ENCODE data around the gene IFNA1.
"Not testable (repeated sequence)": the region's sequence is repeated elsewhere in the genome, so short reads cannot be mapped to it uniquely, and the experiment has no call there.

The IFNA1 gene

GRCh38 chr9:21435015-21435383 lies 5.2 kb upstream of the IFNA1 start:
- H3K4me3 ChIP-seq, H3K27ac ChIP-seq: not testable (repeated sequence)

DNA sequence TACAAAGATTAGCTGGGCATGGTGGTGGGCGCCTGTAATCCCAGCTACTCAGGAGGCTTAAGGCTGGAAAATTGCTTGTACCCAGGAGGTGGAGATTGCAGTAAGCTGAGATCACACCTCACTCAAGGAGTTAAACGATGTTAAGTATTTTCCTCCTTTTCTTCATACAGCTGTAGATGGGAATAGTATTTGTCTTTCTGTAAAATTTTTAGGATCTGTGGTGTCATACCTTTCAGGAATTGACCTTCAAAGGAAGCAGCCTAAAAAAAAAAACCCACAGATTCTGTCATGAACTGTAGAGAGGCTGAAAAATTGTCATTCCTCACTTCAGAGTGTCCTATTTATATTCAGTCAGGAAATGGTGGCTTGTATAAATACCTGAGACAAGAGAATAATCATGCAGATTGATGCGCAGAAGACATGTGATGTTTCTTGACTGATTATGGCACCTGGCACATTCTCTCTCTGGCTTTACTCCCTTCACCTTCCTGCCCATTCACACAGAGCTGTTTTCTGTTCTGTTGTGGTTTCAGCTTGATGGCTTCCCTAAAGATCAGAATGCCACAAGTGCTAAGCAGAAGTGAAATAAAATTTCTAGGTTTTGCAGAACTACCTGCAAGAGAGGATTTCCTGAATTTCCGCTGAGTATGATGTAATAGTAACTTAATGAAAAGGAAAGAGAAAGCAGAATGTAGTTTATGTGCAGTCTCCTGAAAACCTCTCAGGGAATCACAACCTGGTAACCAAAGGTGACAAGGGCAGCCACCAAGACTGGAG lies 3.8 kb downstream of the IFNA1 start:
- H3K4me3 ChIP-seq = no peak overlapping the region
- no peak overlapping the region for H3K27ac ChIP-seq

GRCh38 chr9:21449312-21449711 lies 9.1 kb downstream of the IFNA1 start:
- not testable (repeated sequence) for H3K27ac ChIP-seq, H3K4me3 ChIP-seq

DNA sequence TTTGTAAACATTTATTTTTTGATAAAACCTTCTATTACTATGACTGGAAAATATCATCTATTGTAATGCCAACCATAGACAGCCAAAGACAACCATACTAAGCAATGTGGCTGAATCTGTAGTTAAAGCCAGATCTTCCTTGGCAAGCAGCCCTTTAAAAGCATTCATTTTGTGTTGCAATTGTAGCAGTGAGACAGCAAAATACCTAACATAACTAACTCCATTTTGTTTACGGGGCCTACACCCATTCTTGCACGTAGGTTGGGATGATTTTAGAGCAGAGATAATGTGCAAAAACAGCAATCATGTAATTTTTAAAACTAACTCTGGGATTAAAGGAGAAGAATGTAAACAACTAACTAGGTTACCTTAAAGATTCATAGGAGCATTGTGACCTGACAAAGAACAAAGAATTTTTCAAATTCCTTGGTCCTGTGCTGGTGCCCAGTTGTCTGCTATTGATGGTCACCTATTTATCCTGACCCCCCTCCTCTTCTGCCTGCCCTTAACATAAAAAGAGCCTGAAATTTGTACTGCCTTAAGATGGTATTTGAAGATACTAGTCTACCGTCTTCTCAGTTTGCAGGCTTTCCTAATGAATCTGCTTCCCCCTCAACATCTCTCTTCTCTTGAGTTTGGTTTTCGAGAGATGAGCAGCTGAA lies 10.6 kb downstream of the IFNA1 start:
- H3K4me3 ChIP-seq = no peak overlapping the region
- H3K27ac ChIP-seq = no peak overlapping the region

- Histone ChIP-seq H3K4me3 (no peak overlapping the region), H3K27ac (no peak overlapping the region)
Observed at GRCh38 chr9:21452681-21453080, 12.4 kb downstream of the IFNA1 start.

GRCh38 chr9:21454149-21454548 lies 13.9 kb downstream of the IFNA1 start:
- no peak overlapping the region for H3K4me3 ChIP-seq
- H3K27ac ChIP-seq = no peak overlapping the region

DNA sequence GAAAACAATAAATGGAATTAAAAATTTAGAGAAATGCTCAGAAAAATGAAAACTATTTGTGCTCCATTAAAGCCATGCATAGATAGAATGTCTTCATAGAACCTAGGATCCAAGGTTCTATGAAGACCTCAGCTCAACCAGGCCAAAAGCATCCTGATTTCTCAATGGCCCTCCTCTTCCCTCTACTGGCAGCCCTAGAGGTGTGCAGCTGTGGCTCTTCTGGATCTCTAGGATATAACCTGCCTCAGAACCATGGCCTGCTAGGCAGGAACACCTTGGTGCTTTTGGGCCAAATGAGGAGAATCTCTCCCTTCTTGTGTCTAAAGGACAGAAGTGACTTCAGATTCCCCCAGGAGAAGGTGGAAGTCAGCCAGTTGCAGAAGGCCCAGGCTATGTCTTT lies 15.1 kb downstream of the IFNA1 start:
- H3K27ac ChIP-seq = no peak overlapping the region
- no peak overlapping the region for H3K4me3 ChIP-seq

DNA sequence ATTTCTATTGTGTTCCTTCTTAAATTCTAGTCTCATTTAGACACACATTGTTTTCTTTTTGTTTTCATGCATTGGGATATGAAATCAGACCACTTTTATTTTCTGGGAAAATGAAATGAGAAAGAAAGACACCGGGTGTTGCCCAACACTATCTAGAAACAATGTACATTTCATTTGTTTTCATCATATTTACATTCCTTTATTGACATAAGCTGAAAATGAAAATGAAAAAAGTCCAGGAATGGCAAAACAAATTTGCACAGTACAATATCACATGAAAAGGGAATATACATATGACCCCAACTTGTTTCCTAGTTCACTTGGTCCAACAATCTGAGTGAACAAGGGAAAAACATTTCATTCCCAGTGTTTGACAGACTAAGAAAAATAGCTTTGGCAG lies 21.1 kb downstream of the IFNA1 start:
- no peak overlapping the region for H3K4me3 ChIP-seq
- H3K27ac ChIP-seq = no peak overlapping the region

GRCh38 chr9:21465138-21465537 lies 24.9 kb downstream of the IFNA1 start:
- no peak overlapping the region for H3K27ac ChIP-seq

GRCh38 chr9:21465859-21466518 lies 25.8 kb downstream of the IFNA1 start:
- Histone ChIP-seq H3K27ac (no peak overlapping the region), H3K4me3 (no peak overlapping the region)

More at GRCh38 chr9:21465138-21465537, 24.9 kb downstream of the IFNA1 start:
- no peak overlapping the region for H3K4me3 ChIP-seq

DNA sequence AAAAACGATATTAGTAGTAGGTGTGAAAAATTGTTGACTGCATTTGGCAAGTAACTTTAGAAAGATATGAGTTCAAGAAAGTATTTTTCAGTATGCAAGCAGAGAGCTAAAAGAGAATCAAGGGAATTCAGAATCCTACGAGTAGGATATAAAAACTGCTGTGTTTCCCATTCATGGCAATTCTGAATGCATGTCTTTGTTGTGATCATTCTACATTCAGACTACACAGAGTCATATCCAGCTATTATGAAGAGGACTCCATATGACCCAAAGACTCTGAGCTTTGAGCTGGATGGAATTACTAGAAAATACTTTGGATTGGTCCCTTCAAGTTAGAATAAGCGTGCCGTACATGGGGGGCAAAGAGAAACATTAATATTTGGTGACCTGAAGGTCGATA lies 29.9 kb downstream of the IFNA1 start:
- H3K4me3 ChIP-seq = no peak overlapping the region
- no peak overlapping the region for H3K27ac ChIP-seq

GRCh38 chr9:21473236-21473635 lies 33.0 kb downstream of the IFNA1 start:
- H3K4me3 ChIP-seq = no peak overlapping the region

DNA sequence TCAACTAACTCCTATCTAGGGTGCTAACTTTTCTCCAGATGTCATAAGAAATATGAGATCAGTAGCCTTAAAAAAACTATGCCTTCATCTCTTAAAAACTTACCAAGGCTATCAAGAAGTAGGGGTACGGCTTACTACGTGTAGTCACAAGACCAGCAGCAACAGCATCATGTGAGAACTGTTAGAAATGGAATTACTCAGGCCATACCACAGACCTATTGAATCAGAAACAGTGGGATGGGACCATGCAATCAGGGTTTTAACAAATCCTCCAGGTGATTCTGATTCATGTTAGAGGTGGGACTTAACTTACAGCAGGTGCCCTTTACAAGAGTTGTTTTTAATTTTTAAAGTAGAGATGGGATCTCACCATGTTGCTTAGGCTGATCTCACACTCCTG lies 37.2 kb downstream of the IFNA1 start:
- H3K27ac ChIP-seq = no peak overlapping the region
- H3K4me3 ChIP-seq = no peak overlapping the region

More at GRCh38 chr9:21473236-21473635, 33.0 kb downstream of the IFNA1 start:
- no peak overlapping the region for H3K27ac ChIP-seq

- Histone ChIP-seq H3K4me3 (no peak overlapping the region), H3K27ac (no peak overlapping the region)
Observed at GRCh38 chr9:21479152-21479702, 39.0 kb downstream of the IFNA1 start.

DNA sequence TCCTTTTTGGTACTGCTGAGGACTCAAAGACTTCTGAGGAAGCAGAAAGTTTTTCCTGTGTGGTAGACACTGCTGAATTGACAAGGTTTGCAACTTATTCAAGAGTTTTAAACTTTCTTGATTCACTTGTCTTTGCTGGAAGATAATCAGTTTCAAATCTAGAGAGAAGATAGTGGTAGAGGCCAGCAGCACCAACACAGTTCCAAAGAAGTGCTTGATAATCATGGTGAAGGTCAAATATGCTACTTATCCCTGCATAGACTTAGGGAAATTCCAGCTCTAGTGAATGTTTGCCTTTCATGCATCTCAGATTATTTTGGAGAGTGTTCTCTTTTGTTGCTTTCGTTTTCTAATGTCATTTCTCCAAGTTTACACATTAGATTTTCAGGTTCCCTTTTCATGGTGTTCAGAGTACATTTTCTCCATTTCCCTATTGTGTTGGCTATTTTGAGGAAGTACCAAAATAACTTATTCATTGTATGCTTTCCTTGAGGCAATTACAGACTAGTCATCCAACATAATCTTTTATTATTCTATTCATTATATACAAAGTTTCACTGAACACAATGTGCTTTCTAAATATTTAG lies 41.3 kb downstream of the IFNA1 start:
- Histone ChIP-seq H3K27ac (peak overlapping the region in 1 of 21 experiments; percentile 48), H3K4me3 (no peak overlapping the region)

GRCh38 chr9:21482213-21482612 lies 42.0 kb downstream of the IFNA1 start, which contains the start of gene IFNE:
TSS of gene IFNE (minus strand) at chr9:21482313. CDS start at chr9:21481694, 619 bp downstream.
- no peak within 1 kb of the TSS for H3K4me3 ChIP-seq
- peak within 1 kb of the TSS in 1 of 21 experiments; percentile 48 for H3K27ac ChIP-seq
